Endothelial cell of umbilical vein (primary cell): Measurements from ENCODE around the gene KIFC1. TPM values are rescaled to one million over a fixed set of nuclear protein-coding genes. Genes with fewer than 3 reads are reported as not detected.
"Not testable (repeated sequence)": the region's sequence is repeated elsewhere in the genome, so short reads cannot be mapped to it uniquely, and the experiment has no call there.

Experiments used
- BruUV-seq: library from RNA; stranded (reverse); fragments of 400-500 nt; replicated peaks from 2 replicates; lab custom pipeline; 2021; lab: Mats Ljungman, UMichigan
- CTCF ChIA-PET: fragments of 300-600, 350-600 bp; sonication (Branson Sonifier 250); formaldehyde crosslinking; loops from one replicate; lab custom pipeline; 2021; ENCODE audit warnings: antibody characterized with exemption, inconsistent platforms; lab: Charles Lee
- POLR2A ChIA-PET: fragments of 300-600, 350-600 bp; sonication (Branson Sonifier 250); formaldehyde crosslinking; loops from one replicate; lab custom pipeline; 2021; ENCODE audit warnings: antibody characterized with exemption, inconsistent platforms; lab: Charles Lee
- DNase-seq: peaks from one replicate; pipeline ENCODE4 v3.0.0-alpha.2; 2011; ENCODE audit warnings: low read depth, low spot score
- FAIRE-seq: peaks from 2 replicates; lab custom pipeline; 2011; peaks lifted over from hg19 to GRCh38; lab: Jason Lieb, UNC
- H2AFZ ChIP-seq: 2 replicates; pipeline ENCODE4 v1.6.0; 2012; ENCODE audit warnings: low read depth, low read length, control low read depth, inconsistent platforms
- H3K27ac ChIP-seq: 2 replicates; pipeline ENCODE4 v1.5.1; 2011; ENCODE audit warnings: low read depth, mild to moderate bottlenecking, control low read depth, low read length, moderate library complexity; ENCODE audit not compliant: insufficient read depth
- H3K27me3 ChIP-seq, 2 experiments: 2 replicates each; pipeline versions ENCODE4 v1.6.0 to v1.6.1; 2011; ENCODE audit warnings: low read length in 2 of 2, mixed read lengths in 1 of 2; ENCODE audit not compliant: control insufficient read depth in 2 of 2, insufficient read depth in 2 of 2
- H3K36me3 ChIP-seq, 2 experiments: 2 replicates in 1 of 2; 3 replicates in 1 of 2; pipeline ENCODE4 v1.5.1; 2011; ENCODE audit warnings: low read length in 2 of 2, mild to moderate bottlenecking in 1 of 2, moderate library complexity in 1 of 2; ENCODE audit not compliant: control insufficient read depth in 2 of 2, insufficient read depth in 2 of 2; ENCODE audit errors: extremely low read depth in 1 of 2
- H3K4me1 ChIP-seq: 3 replicates; pipeline ENCODE4 v1.5.1; 2011; ENCODE audit warnings: mild to moderate bottlenecking, low read length; ENCODE audit not compliant: control insufficient read depth, insufficient read depth; ENCODE audit errors: extremely low read depth
- H3K4me2 ChIP-seq: 2 replicates; pipeline ENCODE4 v1.6.1; 2011; ENCODE audit warnings: low read length, control low read depth, mixed read lengths; ENCODE audit not compliant: insufficient read depth
- H3K4me3 ChIP-seq, 3 experiments: fragments of 200-600 bp in 1 of 3; sonication (generic), shearing (Covaris generic) in 1 of 3; replicated peaks in 1 of 3; 2 replicates each; pipeline ENCODE4 v1.5.1; 2011 to 2016; ENCODE audit warnings: control low read depth in 3 of 3, low read length in 3 of 3, mild to moderate bottlenecking in 2 of 3, inconsistent platforms in 1 of 3, low read depth in 1 of 3, moderate library complexity in 1 of 3; ENCODE audit not compliant: insufficient read depth in 1 of 3
- H3K79me2 ChIP-seq: 2 replicates; pipeline ENCODE4 v1.6.0; 2012; ENCODE audit warnings: low read length, inconsistent platforms; ENCODE audit not compliant: control insufficient read depth, insufficient read depth
- H3K9ac ChIP-seq: replicated peaks from 2 replicates; pipeline ENCODE3; 2011; ENCODE audit warnings: low read length, control low read depth; ENCODE audit not compliant: insufficient read depth; ENCODE audit errors: extremely low read depth
- H3K9me1 ChIP-seq: replicated peaks from 3 replicates; pipeline ENCODE4 v1.6.0; 2011; ENCODE audit warnings: mild to moderate bottlenecking, low read length; ENCODE audit not compliant: control insufficient read depth, insufficient read depth; ENCODE audit errors: extremely low read depth
- H3K9me3 ChIP-seq: replicated peaks from 2 replicates; pipeline ENCODE4 v1.5.1; 2012; ENCODE audit warnings: low read length, inconsistent platforms; ENCODE audit not compliant: control insufficient read depth, insufficient read depth
- H4K20me1 ChIP-seq: replicated peaks from 2 replicates; pipeline ENCODE3; 2011; ENCODE audit warnings: mild to moderate bottlenecking, low read length; ENCODE audit not compliant: control insufficient read depth, insufficient read depth; ENCODE audit errors: extremely low read depth
- dilution Hi-C: fragments of 300-500 bp; cut with MboI; formaldehyde crosslinking; loops from one replicate; pipeline ENCODE4 v1.15.0; 2019; ENCODE audit warnings: low sequenced_read_pairs; ENCODE audit not compliant: extremely low pct_ligation_motif_present
- intact Hi-C: fragments of 100-400 bp; cut with micrococcal nuclease; formaldehyde crosslinking; loops from one replicate; pipeline ENCODE4 v1.10.0; 2022
- polyA plus RNA-seq, 4 experiments: library from polyadenylated mRNA; depleted of rRNA in 3 of 4; stranded (reverse) in 3 of 4; unstranded in 1 of 4; fragments of >200 nt; gene quantifications; 2 replicates each; pipeline versions ENCODE4 v1.2.1 to v1.2.3, GENCODE V29; 2011 to 2012; ENCODE audit warnings: missing spikeins in 1 of 4
- total RNA-seq: library from RNA; stranded (reverse); gene quantifications from 2 replicates; pipeline ENCODE4 v1.2.3, GENCODE V29; 2021

KIFC1 gene
- total and polyA plus RNA-seq, 2 donors (not counting 3 experiments of a cell fraction or from before 2014, with no cell fraction given) = 39.3 to 63.4 TPM

DNA sequence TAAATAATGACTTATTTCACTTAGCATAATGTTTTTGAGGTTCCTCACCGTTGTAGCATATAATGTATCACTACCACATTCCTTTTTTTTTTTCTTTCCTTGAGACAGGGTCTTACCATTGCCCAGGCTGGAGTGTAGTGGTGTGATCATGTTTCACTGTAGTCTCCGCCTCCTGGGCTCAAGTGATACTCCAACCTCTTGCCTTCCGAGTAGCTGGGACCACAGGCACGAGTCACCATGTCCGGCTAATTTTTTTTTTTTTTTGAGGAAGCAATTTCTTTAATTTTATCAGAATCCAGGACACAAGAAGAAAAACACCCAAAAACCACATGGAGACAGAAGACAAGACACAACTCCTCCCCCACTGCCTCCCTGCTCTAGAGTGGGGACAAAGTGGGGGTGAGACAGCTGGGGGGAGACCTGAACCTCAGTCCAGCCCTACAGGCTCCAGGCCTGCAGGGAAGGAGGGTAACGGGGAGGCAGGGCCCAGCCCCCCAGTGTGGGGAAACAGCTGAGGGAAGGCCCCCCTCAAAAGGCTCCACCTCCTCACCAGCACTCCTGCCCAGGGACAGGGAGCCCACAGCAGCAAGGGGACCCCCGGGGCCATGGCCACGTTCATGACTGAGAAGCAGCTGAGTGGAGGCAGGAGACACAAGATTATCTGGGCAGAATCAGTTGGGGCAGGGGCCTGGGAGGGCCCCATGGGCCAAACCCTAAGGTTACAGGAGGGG is 27.0 kb upstream of the KIFC1 start:
- dilution Hi-C loops = not testable (repeated sequence)
- DNase-seq = peak; percentile 7

DNA sequence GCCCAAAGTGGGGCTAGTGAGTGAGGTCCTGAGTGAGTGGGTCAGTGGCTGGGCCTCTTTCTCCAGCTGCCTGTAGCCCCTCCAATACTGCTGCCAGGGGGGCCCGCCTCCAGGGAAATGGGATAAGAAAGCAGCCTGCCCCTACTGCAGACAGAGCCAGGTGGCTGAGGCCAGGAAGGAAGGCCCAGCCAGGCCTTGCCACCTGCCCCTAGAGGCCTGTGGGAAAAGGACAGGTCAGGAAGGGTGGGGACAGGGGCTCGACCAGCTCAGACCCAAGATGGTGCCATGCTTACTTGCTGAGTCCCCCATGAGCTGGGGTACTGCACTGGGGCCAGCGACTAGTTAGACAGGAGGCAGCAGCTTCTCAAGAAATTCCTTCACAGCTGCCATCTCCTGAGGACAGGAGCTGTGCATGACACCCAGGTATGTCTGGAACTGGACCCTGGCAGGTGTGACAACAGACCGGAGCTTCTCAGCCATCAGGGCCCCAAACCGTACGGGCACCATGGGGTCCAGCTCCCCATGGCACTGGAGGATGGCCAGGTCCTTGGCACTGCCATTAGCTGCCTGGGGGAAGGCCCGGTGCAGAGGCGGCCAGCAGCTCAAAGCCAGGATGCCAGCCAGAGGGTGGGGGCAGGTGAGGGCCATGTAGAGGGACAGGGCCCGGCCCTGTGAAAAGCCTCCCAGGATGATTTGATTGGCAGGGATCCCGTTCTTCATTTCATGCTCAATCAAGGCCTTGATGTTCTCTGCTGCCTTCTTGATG is 26.2 kb upstream of the KIFC1 start:
- CTCF ChIA-PET = interaction anchor here (2.3 kb wide), 1 partner anchor 20 kb away, joined by 9 read pairs; no protein-coding TSS in a partner anchor
- dilution Hi-C loops, POLR2A ChIA-PET: not testable (repeated sequence)

More for the DNA sequence above, 27.0 kb upstream of the KIFC1 start:
- H3K4me2 ChIP-seq, H2AFZ ChIP-seq, H3K79me2 ChIP-seq, H3K4me1 ChIP-seq, H3K4me3 ChIP-seq, H4K20me1 ChIP-seq, H3K9me1 ChIP-seq, BruUV-seq, H3K27ac ChIP-seq, H3K36me3 ChIP-seq, H3K9me3 ChIP-seq, FAIRE-seq, intact Hi-C loops, H3K9ac ChIP-seq: not testable (repeated sequence)
- peaks cover 11 to 14% of the 10 kb centered on the region in 2 experiments for H3K27me3 ChIP-seq
- CTCF ChIA-PET = interaction anchor here (1.0 to 2.3 kb wide), 2 partner anchors 19 to 238 kb away, joined by 3 to 9 read pairs; no protein-coding TSS in a partner anchor
- POLR2A ChIA-PET = interaction anchor here (0.6 kb wide), 1 partner anchor 1475 kb away, joined by 3 read pairs; no protein-coding TSS in a partner anchor

More for the DNA sequence above, 26.2 kb upstream of the KIFC1 start:
- intact Hi-C loops, H2AFZ ChIP-seq, FAIRE-seq, H3K79me2 ChIP-seq, DNase-seq, H3K9me1 ChIP-seq, H3K36me3 ChIP-seq, H3K27me3 ChIP-seq, H3K4me2 ChIP-seq, H3K9ac ChIP-seq, BruUV-seq, H3K4me1 ChIP-seq, H3K9me3 ChIP-seq, H3K4me3 ChIP-seq, H3K27ac ChIP-seq, H4K20me1 ChIP-seq: not testable (repeated sequence)
